Gastroesophageal sphincter (tissue), 4 donors: Measurements from ENCODE around the gene ACAD10. TPM values are rescaled to one million over a fixed set of nuclear protein-coding genes. Genes with fewer than 3 reads are reported as not detected.
"Not testable (repeated sequence)": the region's sequence is repeated elsewhere in the genome, so short reads cannot be mapped to it uniquely, and the experiment has no call there.

Experiments used
- ATAC-seq: fragments of 150-250 bp; one replicate; pipeline ENCODE4 v1.9.1; 2016; ENCODE audit warnings: mild to moderate bottlenecking, moderate library complexity
- H3K27ac ChIP-seq, 4 donors: fragments of 200-600 bp; sonication (generic) in 3 of 4; 1 replicate in 3 of 4; 2 replicates in 1 of 4; pipeline ENCODE4 v1.5.1; 2016 to 2019
- H3K27me3 ChIP-seq: fragments of 200-600 bp; sonication (generic); one replicate; pipeline ENCODE4 v1.5.1; 2019
- H3K36me3 ChIP-seq, 2 donors: fragments of 200-600 bp; sonication (generic); one replicate each; pipeline ENCODE4 v1.5.1; 2019; ENCODE audit warnings: control low read depth in 1 of 2
- H3K4me1 ChIP-seq, 3 donors: fragments of 200-600 bp; sonication (generic); 1 replicate in 2 of 3; 2 replicates in 1 of 3; pipeline ENCODE4 v1.5.1; 2016 to 2019; ENCODE audit warnings: control low read depth in 2 of 3
- H3K4me3 ChIP-seq, 2 donors: fragments of 200-600 bp; sonication (generic); one replicate each; pipeline ENCODE4 v1.5.1; 2019; ENCODE audit warnings: mild to moderate bottlenecking in 1 of 2, moderate library complexity in 1 of 2
- H3K9me3 ChIP-seq, 3 donors: fragments of 200-600 bp; sonication (generic); one replicate each; pipeline ENCODE4 v1.5.1; 2017 to 2019; ENCODE audit warnings: control low read depth in 2 of 3
- EP300 ChIP-seq: sonication (generic); formaldehyde crosslinking; IDR thresholded peaks from one replicate; pipeline ENCODE4 v1.6.1; 2017; ENCODE audit warnings: antibody characterized with exemption, mild to moderate bottlenecking
- POLR2A ChIP-seq, 2 donors: fragments of 450-650 bp; IDR thresholded peaks; one replicate each; pipeline ENCODE4 v1.6.1; 2017; ENCODE audit warnings: antibody characterized with exemption in 2 of 2, mild to moderate bottlenecking in 2 of 2, moderate library complexity in 1 of 2
- POLR2AphosphoS5 ChIP-seq: sonication (generic); formaldehyde crosslinking; IDR thresholded peaks from one replicate; pipeline ENCODE4 v1.6.1; 2017; ENCODE audit warnings: antibody characterized with exemption
- WGBS, 2 donors: methylation state at CpG; one replicate each; pipeline ENCODE4 v1.1.5; 2018; ENCODE audit warnings: low coverage in 1 of 2; 5-methylcytosine and 5-hydroxymethylcytosine counted together
- total RNA-seq, 4 donors: library from RNA; depleted of rRNA; stranded (reverse); fragments of >200 nt; gene quantifications; one replicate each; pipeline ENCODE4 v1.1.0, GENCODE V29; 2016
- TF ChIP-seq, protein P1 (sequence below), 4 experiments: fragments of 200-600 bp in 2 of 4; fragments of 450-650 bp in 2 of 4; sonication (generic) in 1 of 4; IDR thresholded peaks; one replicate each; pipeline ENCODE4 v1.5.1; 2017 to 2019; ENCODE audit warnings: antibody characterized with exemption in 4 of 4, mild to moderate bottlenecking in 2 of 4, moderate library complexity in 2 of 4

ACAD10 gene
- total RNA-seq, 4 donors from 2014 or later = 7.5 to 26.5 (median 19.0) TPM

- ATAC-seq = no peak
- TF ChIP-seq, protein P1, sequence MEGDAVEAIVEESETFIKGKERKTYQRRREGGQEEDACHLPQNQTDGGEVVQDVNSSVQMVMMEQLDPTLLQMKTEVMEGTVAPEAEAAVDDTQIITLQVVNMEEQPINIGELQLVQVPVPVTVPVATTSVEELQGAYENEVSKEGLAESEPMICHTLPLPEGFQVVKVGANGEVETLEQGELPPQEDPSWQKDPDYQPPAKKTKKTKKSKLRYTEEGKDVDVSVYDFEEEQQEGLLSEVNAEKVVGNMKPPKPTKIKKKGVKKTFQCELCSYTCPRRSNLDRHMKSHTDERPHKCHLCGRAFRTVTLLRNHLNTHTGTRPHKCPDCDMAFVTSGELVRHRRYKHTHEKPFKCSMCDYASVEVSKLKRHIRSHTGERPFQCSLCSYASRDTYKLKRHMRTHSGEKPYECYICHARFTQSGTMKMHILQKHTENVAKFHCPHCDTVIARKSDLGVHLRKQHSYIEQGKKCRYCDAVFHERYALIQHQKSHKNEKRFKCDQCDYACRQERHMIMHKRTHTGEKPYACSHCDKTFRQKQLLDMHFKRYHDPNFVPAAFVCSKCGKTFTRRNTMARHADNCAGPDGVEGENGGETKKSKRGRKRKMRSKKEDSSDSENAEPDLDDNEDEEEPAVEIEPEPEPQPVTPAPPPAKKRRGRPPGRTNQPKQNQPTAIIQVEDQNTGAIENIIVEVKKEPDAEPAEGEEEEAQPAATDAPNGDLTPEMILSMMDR (IDR thresholded peaks at IDR 0.05) = no peak
- no peak for TF ChIP-seq POLR2A (IDR thresholded peaks at IDR 0.05)
- no peak for TF ChIP-seq POLR2AphosphoS5
- no peak for TF ChIP-seq EP300
- Histone ChIP-seq H3K9me3 (no peaks in the 10 kb centered on the region), H3K36me3 (peaks cover 0 to 97% of the 10 kb centered on the region in 2 donors), H3K27ac (no peak overlapping the region), H3K27me3 (no peaks in the 10 kb centered on the region), H3K4me1 (no peaks in the 10 kb centered on the region), H3K4me3 (no peak overlapping the region)
- 77% methylated on average over 7 of the region's 8 CpGs; no CpG with 5 or more reads in 1 of the 2 donors for WGBS, 2 donors
Observed at GRCh38 chr12:111733340-111733915, 47.6 kb downstream of the ACAD10 start.

- ATAC-seq, H3K9me3 ChIP-seq, H3K4me3 ChIP-seq, H3K27me3 ChIP-seq: not testable (repeated sequence)
- 93 to 95% methylated on average over 3 to 9 of the region's 9 CpGs for WGBS, 2 donors
- Histone ChIP-seq H3K4me1 (peaks cover 0 to 28% (median 8%) of the 10 kb centered on the region in 3 donors), H3K27ac (peak overlapping the region in 1 of 4 donors; percentile 75), H3K36me3 (peaks cover 0 to 46% of the 10 kb centered on the region in 2 donors)
Observed at GRCh38 chr12:111739524-111739923, 53.7 kb downstream of the ACAD10 start.

DNA sequence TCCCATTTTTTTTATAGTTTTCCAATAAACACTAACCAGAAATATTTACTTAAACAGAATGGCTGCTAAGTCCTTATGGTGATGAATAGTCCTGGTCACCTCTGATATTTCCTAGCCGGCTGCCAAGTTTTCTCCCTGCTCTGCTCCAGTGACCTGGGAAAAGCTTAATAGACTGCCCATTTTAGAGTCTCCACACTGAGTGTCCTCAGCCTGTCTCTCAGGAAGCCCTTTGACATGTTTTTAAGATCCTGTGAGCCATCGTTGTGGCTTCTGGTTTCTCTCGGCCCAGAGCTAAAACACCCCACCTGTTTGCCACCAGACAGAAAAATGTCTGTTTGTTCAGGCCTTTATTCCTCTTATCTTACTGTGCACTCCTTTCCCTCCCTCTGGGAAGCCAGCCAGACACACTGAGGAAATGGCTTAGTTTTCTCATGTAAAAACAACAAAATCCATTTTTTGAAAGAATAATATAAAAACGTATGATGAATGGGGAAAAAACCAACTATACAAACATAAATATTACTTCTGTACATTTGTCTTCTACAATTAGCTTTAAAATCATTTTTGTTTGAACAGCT, 55.5 kb downstream of the ACAD10 start:
- TF ChIP-seq POLR2A (IDR thresholded peaks at IDR 0.05) (no peak), EP300 (no peak), POLR2AphosphoS5 (no peak)
- TF ChIP-seq, protein P1 (IDR thresholded peaks at IDR 0.05) = no peak
- Histone ChIP-seq H3K4me3 (no peak overlapping the region), H3K9me3 (no peaks in the 10 kb centered on the region), H3K27ac (peak overlapping the region in 3 of 4 donors; percentile 46 to 75 (median 63)), H3K4me1 (peaks cover 0 to 28% (median 8%) of the 10 kb centered on the region in 3 donors), H3K36me3 (peaks cover 0 to 45% of the 10 kb centered on the region in 2 donors), H3K27me3 (no peaks in the 10 kb centered on the region)
- 9 to 19% methylated on average over 2 to 4 of the region's 4 CpGs for WGBS, 2 donors
- ATAC-seq = no peak

DNA sequence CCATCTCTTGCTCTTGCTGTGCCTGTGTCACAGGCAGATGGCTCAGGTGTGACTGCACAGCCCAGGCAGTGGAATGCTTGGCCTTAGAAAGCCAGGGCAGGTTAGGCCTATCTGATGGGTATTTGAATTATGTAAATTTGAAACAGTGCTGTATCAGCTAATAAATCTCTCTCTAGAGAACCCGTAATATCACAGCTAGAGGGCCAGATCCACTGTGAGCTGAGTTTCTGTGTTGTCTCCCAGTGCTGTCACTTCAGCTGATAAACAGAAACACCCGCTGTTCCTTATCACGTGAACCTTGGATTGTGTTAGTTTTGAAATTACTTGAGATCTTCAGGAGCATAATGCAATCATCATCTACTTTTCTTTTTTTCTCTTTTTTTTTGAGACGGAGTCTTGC, 59.4 kb downstream of the ACAD10 start:
- TF ChIP-seq POLR2AphosphoS5 (no peak), POLR2A (IDR thresholded peaks at IDR 0.05) (no peak)
- H3K36me3 ChIP-seq = peaks cover 0 to 60% of the 10 kb centered on the region in 2 donors
- no peak overlapping the region for H3K4me3 ChIP-seq
- peaks cover 0 to 43% (median 8%) of the 10 kb centered on the region in 3 donors for H3K4me1 ChIP-seq
- H3K27ac ChIP-seq = no peak overlapping the region
- no peaks in the 10 kb centered on the region for H3K27me3 ChIP-seq
- WGBS, 2 donors = 79% methylated on average over 4 of the region's 4 CpGs; no CpG with 5 or more reads in 1 of the 2 donors
- no peaks in the 10 kb centered on the region for H3K9me3 ChIP-seq
- ATAC-seq = no peak

- peaks cover 0 to 75% of the 10 kb centered on the region in 2 donors for H3K36me3 ChIP-seq
- WGBS, 2 donors = 72% methylated on average over 4 of the region's 9 CpGs; no CpG with 5 or more reads in 1 of the 2 donors
- TF ChIP-seq POLR2A (IDR thresholded peaks at IDR 0.05) (no peak), POLR2AphosphoS5 (no peak)
- TF ChIP-seq, protein P1 (IDR thresholded peaks at IDR 0.05) = no peak
- peaks cover 0 to 22% (median 0%) of the 10 kb centered on the region in 3 donors for H3K4me1 ChIP-seq
- no peak for ATAC-seq
- no peaks in the 10 kb centered on the region for H3K27me3 ChIP-seq
- no peak overlapping the region for H3K4me3 ChIP-seq
- H3K9me3 ChIP-seq = no peaks in the 10 kb centered on the region
- peak overlapping the region in 1 of 4 donors; percentile 63 for H3K27ac ChIP-seq
Observed at GRCh38 chr12:111747333-111747732, 61.5 kb downstream of the ACAD10 start.
